Measurements from ENCODE around the gene TEKT5. TPM values are rescaled to one million over a fixed set of nuclear protein-coding genes. Genes with fewer than 3 reads are reported as not detected.
"Not testable (repeated sequence)": the region's sequence is repeated elsewhere in the genome, so short reads cannot be mapped to it uniquely, and the experiment has no call there.

The TEKT5 gene
- polyA plus RNA-seq, 12 donors, result 0.16 to 0.29 TPM; not detected in 10

DNA sequence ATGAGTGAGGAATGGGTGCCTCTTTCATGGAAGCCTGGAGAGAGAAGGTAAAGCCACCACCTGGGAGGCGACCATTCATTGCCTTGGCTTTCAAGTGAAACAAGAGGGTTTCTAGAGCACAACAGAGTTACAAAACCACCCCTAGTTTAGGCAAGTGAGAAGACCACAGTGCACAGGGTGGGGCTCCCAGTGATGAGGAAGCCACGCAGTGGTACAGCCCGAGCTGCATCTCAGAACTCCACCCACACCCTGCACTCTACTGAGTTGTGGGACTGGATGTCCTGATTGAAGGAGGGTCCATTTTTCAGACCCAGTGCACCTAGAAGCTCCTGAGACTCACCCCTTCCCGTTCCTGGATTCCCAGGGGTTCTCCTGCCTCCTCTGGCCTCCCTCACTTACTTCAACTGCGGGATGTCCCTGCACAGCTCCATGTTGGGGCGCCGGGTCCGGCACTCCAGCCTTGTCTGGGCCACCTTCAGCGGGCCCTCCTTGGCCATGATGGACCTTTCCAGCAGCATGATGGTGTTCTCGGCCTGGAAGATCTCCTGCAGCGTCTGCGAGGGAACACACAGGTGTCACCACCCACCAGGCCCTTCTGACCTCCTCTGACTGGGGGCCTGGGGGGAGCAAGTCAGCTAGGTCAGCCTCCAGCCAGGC is 59.2 kb downstream of the TEKT5 start:
- no peak for DNase-seq

DNA sequence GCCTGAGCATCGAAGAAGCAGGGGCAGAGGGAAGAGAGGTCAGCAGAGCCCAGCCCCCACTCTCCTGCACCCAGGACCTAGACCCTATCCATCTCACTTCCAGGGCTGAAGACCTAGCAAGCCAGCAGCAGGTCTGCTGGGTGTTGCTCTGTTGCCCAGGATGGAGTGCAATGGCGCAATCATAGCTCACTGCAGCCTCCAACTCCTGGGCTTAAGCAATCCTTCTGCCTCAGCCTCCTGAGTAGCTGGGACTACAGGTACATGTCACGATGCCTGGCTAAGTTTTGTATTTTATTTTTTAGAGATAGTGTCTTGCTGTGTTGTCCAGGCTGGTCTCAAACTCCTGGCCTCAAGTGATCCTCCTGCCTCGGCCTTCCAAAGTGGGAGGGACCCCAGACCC is 61.3 kb downstream of the TEKT5 start:
- not testable (repeated sequence) for DNase-seq

DNA sequence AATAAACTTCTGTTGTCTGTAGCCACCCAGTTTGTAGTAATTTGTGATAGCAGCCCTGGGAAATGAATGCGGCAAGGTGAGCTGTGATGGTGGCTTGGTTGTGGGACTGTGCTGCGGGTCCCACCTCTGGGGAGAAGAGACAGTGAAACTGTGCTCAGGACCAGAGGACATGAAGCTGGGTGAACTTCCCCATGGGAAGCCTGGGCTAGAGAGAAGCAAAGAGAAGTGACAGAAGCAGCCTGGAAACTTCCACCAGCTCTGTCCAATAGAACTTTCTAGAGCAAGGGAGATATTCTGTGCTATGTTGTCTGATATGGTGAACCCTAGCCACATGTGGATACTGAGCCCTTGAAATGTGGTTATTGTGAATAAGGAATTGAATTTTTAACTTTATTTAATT is 62.8 kb downstream of the TEKT5 start:
- no peak for DNase-seq

DNA sequence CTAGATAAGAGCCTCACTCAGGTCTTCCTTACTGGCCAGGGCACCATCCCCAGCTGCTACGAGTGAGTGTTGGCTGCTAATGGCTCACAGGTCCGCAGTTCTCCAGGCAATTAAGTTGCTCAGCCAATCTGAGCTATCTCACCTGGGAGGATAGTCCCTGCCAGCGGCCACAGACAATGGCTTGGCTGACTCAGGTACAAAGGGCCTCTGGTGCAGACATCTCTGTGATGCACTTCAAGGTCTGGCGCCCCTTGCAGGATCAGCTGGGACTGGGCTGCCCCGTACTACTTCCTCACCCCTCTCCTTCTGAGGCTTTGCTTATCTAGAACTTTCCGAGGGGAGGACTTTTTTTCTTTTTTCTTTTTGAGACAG is 65.2 kb downstream of the TEKT5 start:
- DNase-seq, result no peak

DNA sequence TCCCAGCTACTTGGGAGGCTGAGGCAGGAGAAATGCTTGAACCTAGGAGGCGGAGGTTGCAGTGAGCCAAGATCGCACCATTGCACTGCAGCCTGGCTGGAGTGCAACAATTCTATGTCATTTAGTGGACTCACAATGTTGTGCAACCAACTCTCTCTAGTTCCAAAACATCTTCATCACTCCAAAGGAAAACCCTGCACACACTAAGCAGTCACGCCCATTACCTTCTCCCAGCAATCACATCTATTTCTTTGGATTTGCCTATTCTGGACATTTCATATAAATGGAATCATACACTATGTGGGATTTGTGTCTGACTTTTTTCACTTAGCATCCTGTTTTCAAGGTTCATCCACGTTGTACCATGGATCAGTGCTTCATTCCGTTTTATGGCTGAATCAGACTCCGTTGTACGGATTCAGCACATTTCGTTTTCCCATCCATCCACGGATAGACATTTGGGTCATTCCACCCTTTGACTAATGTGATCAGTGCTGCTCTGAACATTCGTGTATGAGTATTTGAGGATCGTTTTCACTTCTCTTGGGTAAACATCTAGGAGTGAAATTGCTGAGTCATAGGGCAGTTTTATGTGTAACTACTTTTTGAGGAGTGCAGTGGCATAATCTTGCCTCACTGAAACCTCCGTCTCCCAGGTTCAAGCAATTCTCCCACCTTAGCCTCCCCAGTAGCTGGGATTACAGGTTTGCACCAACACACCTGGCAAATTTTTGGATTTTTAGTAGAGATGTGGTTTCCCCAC is 69.0 kb downstream of the TEKT5 start:
- no peak for DNase-seq

DNA sequence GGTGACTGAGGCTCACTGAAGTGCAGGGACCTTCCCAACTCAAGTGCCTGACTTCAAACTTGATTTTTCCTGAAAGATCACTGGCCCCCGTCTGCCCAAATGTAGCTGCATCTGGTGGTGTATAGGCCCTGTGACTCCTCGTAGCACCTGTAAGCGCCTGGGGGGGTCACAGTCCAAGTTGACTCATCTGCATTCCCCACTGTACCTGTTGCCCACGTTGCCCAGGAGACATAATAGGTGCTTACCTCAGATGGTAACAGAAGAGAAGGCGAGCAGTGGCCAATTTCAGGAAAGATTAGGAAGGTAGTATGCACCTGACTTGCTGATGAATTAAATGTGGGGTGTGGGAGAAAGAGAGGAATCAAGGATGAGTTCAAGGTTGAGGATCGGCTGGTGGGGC is 70.2 kb downstream of the TEKT5 start:
- no peak for DNase-seq

DNA sequence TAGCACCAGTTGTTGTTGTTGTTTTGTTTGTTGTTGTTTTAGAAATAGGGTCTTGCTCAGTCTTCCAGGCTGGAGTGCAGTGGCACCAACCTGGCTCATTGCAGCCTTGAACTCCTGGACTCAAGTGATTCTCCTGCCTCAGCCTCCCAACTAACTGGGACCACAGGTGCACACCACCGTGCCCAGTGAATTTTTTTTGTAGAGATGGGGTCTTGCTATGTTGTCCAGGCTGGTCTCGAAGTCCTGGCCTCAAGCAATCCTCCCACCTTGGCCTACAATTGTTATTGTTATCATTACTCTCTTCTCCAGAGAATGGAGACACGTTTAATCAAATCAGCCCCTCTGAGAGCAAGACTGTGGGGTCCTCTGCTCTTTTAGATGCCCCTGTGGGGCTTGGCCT is 71.7 kb downstream of the TEKT5 start:
- DNase-seq, result no peak

DNA sequence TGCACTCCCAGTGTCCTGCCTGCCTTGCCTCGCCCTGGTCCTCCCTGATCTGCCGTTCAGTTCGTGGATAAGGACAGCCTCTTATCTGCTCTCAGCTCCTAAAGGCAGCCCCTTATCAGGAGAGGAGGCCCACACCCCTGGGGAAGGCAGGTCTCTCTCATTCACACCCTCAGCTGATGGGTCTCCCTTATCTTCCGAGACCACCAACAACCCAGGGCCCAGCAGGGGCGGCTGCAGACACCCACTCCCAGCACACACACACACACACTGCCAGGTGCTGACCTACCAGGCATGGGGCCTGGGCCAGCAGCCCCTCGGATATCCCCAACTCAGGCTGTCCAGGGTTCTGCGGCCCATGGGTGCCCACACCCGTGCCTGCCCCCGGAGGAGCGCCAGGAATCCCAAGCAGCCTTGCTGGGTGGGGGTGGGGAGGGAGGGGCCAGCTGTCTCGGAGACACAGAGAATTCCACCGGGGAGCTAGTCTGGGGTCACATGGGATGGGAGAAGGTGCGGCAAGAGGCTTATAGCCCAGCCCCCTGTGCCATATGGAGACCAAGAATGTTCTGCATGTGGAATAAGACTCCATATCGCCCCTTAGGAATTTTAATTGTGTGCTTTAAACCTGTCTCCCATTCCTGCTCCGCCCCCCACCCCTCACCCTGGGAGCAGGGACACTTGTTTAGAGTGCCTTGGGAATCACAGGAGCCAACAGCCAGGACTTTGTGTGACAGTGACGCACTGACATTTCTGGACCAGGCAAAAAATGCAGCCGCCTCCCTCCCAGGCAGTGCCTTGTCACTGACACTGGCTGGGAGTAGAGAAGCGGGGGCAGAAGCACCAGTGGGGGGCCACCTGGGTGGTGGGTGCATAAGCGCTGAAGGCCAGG is 72.5 kb downstream of the TEKT5 start:
- no peak for DNase-seq

DNA sequence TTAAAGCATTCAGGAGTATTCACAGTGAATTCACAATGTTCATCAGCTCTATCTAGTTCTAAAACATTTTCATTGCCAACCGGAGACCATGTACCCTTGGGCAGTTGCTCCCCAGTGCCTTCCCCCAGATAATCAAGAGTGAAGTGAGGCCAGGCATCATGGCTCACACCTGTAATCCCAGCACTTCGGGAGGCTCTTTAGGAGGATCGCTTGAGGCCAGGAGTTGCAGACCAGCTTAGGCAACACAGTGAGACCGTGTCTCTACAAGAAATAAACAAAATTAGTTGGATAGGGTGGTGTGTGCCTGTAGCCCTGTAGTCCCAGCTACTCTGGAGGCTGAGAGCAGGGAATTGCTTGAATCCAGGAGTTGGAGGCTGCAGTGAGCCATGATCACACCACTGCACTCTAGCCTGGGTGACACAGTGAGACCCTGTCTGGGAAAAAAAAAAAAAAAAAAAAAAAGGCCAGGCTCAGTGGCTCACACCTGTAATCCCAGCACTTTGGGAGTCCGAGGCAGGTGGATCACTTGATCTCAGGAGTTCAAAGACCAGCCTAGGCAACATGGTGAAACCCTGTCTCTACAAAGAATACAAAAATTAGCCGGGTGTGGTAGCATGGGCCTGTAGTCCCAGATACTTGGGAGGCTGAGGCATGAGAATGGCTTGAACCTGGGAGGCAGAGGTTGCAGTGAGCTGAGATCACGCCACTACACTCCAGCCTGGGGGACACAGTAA is 73.3 kb downstream of the TEKT5 start:
- DNase-seq, result not testable (repeated sequence)

DNA sequence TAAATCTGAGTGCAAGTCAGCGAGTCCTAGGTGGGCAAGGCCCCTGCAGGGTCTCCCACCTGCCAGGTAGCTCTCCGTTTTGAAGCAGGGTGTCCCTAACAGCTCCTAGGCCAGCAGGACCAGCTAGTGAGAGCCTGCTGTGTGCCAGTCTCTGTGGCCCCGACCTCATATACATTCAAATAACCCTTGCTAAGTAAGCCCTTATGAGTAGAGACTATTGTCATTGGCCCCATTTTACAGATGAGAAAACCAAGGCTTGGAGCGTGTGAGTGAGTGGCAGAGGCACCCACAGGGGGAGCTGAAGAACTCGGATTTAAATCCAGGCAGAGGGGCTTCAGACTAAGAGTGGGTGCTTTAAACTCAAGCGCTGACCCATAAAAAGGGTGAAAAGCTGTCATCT is 74.6 kb downstream of the TEKT5 start:
- no peak for DNase-seq

DNA sequence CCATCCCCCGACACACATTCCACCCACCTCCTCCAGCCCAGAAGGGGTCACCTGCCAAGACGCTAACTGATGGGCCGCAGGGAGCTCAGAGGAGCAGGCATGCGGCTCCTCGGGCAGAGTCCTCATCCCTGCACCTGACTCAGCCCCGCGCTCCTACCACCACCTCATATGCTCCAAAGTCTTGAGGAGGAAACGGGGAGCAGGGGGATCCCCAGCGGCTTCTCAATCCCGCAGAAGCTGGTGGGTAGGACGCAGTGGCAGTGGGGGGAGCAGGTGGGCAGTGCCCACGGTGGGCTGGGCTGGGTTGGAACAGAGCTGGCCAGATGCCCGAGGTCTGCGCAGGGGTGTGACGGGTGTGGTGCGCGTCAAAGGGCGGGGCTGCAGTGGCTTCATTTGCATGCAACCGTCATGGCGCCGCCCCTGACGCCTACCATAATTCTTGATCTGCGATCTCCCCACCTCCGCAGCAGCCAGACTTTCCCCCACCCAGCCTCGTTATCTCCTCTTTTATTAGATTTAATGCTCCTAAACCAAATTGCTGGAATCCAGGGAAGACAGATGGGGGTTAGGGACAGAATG is 75.4 kb downstream of the TEKT5 start:
- DNase-seq, result no peak

DNA sequence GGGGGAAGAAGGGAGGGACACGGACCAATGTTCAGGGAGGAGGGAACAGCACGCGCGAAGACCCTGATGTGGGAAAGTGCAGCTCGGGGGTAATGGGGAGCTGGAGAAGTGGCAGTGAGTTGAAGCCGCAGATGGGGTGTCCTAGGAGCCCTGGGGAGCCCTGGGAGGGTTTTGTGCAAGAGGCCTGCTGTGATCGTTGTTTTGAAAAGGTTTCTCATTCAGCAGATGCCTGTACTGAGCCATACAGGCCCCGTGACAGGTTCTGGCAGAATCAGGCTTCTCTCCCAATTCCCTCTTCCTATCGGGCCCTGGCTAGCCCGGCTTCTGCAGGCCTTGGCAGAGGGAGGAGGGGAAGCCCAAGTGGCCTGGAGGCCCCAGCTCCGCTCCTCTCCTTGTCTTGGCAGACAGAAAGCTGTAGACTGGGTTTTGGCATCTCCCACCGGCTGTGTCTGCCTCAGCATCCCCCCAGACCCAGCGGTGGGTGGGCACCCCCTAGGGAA is 76.0 kb downstream of the TEKT5 start:
- DNase-seq, result no peak

DNA sequence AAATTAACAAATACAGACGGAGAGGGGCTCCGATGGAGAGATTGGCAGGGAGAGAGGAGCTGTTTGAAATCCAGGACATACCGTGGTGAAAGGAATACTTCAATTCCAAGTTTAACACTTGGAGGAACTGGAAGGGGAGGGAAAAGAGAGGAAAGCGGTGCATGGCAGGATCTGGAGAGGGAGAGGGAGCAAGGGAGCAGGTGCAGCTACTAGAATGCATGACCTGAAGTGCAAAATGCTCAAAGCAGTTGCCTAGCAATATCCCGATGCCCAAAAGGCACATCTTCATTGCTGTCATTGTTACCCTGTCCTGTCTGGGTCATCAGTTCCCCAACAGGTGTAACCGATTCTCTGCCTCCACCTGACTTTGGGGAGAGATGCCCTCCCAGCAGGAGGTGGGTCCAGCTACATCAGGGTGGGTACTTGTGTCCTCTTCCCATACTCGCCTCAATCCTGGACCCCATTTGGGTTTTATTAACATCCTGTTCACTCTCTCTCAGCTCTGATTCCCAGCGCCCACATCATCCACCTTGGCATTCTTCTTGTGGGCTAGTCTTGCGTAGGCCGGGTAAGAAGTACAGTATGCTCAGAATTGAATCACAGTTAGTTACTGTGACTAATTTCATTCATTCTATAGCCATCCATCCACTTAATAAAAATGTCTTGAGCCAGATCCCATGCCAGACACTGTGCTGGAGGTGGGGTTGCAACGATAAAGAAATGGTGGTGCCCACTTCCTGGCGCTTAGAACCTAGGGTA is 76.9 kb downstream of the TEKT5 start:
- no peak for DNase-seq

DNA sequence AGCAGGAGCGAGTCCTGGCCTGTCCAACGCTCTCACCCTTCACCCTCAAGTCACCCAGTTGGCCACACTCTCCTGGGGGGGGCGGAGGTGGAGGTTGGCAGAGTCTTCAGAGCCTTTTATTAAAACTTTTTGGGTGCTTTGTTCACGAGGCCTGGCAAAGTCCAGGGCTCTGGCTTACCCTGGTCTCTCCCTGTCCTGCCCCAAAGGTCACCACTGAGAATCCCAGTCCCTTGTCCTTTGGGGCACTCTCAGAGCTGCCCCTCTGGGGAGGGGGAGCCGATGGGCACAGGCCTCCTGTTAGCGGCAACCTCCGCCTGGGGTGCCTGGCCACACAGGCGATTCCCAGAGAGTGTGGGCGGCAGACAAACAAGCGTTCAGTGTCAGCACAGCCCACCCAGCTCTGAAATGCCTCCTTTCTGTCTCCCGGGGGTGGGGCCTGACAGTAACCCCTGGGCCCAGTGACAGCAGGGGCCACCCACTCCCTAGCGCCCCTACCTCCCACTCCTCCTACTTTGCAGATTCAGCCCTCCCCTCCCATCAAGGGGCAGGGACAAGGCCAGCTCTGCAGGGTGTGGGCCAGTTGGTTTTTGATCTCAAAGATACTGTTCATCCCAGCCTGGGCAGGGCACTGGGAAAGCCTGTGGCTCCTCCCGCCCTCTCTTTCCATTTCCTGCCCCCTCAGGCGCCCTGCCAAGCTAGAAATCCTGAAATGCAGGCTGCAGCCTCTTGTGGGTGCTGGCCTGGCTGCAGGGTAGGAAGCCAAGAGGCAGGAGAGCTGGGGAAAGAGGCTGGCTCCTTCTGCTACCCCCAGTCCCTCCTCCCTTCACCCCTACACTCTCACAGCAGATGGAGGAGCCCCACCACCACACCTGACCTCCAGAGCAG is 77.7 kb downstream of the TEKT5 start:
- peak; percentile 40 for DNase-seq

DNA sequence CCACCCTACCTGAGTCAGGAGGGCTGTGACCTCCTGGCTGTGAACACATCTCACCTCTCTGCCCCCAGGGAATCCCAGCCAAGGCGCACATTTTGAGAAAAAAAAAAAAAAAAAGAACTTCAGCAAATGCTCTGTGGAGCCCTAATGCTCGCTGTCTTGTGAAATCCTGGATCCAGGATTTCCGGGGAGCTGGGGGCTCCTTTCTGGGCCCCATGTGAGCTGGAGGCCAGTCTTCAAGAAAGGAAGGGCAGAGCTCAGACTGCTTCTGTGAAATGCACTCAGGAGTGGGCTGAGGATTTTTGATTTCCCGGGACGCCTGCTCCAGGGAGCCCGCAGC is 78.3 kb downstream of the TEKT5 start:
- DNase-seq, result no peak

DNA sequence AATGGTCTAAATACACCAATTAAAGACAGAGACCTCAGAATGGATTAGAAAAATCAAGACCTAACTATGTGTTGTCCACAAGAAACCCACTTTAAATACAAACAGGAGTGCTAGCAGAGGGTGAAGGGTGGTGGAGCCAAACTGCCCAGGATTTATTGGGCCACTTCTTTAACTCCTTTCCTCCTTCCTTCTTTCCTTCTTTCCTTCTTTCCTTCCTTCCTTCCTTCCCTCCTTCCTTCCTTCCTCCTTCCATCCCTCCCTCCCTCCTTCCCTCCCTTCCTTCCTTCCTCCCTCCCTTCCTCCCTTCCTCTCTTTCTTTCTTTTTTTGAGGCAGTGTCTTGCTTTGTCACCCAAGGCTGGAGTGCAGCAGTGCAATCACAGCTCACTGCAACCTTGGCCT is 80.0 kb downstream of the TEKT5 start:
- DNase-seq, result no peak

DNA sequence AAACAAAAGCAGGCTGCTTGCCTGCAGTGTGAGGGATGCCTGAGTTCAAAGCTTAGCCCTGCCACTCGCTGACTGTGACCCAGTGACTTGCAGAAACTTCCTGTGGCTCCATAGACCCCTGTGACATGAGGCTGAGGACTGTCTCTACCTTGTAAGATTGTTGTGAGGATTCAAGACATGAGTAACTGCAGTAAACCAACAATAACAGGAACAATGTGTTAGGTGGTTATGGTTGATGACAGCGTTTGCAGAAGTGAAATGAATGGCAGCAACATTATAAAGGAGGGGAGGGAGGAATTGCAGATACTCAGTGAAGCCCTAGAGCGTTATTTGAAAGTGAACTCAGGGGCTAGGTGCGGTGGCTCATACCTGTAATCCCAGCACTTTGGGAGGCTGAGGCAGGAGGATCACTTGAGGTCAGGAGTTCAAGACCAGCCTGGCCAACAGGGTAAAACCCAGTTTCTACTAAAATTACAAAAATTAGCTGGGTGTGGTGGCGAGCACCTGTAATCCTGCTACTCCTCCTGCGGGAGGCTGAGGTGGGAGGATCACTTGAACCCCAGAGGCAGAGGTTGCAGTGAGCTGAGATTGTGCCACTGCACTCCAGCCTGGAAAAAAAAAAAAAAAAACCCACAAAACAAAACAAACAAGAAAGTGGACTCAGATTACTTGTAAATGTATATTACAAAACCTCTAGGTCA is 80.8 kb downstream of the TEKT5 start:
- DNase-seq, result no peak

DNA sequence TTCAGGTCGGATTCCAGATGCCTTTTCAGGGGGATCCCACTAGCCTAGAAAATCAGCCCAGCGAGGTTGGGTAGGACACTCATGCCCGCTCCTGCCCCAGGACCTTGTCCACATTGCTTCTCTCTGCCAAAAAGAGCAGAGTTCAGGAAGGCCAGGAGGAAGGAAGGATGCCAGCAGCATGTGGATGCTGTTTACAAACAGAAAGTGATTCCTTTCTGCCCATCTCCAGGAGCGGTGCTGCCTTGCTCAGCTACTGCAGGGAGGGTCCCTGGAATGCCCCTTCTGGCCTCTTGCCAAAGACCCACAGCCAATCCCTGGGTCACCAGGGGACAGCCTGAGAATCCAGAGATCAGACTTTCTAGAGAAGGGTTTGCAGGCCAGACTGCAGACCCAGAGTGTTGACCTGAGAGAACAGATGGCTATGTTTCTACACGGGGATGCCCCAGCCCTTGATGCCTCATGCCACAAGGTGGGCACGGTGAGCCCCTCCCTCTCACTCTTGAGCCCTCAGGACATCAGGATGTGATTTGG is 82.0 kb downstream of the TEKT5 start:
- DNase-seq, result no peak

DNA sequence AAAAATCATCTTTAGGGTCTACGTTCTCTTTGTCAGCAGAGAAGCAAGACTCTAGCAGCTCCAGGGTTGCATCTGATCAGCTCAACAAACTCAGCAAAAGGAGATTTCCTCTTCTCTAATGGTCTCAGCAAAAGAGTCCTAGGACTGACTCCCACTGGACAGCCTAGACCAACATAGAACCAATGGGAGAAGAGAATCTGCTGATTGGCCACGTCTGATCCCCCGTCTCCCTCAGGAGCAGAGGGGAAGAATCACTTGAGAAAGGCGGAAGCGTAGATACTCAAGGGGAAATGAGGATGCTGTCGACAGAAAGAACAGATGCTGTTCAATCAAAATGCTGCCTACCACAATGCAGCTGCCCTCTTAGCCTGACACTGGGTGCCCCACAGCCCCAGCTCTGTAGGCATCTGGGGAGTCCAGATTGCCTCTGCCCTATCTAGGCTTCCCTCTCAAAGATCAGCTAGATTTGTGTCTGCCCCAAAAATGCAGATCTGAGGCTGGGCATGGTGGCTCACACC is 82.8 kb downstream of the TEKT5 start:
- no peak for DNase-seq

All from muscle of arm (tissue), 12 donors.